ENCODE data around the gene STAC3.

The STAC3 gene

DNA sequence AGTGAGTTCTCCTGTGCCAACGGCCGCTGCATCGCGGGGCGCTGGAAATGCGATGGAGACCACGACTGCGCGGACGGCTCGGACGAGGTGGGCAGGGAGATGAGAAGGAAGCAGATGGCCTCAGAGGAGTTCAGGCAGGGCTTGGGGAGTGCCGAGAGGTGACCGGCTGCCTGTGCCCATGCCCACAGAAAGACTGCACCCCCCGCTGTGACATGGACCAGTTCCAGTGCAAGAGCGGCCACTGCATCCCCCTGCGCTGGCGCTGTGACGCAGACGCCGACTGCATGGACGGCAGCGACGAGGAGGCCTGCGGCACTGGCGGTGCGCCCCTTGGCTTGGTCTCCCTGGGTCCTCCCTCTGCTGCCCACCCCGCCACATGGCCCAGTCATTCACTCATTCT, 47.8 kb downstream of the STAC3 start:
- TF ChIP-seq, protein P1, sequence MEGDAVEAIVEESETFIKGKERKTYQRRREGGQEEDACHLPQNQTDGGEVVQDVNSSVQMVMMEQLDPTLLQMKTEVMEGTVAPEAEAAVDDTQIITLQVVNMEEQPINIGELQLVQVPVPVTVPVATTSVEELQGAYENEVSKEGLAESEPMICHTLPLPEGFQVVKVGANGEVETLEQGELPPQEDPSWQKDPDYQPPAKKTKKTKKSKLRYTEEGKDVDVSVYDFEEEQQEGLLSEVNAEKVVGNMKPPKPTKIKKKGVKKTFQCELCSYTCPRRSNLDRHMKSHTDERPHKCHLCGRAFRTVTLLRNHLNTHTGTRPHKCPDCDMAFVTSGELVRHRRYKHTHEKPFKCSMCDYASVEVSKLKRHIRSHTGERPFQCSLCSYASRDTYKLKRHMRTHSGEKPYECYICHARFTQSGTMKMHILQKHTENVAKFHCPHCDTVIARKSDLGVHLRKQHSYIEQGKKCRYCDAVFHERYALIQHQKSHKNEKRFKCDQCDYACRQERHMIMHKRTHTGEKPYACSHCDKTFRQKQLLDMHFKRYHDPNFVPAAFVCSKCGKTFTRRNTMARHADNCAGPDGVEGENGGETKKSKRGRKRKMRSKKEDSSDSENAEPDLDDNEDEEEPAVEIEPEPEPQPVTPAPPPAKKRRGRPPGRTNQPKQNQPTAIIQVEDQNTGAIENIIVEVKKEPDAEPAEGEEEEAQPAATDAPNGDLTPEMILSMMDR (IDR thresholded peaks at IDR 0.05; ENCODE audit: control insufficient read depth, extremely low read depth, insufficient read depth): no peak
- no peak for DNase-seq (ENCODE audit: low read depth)
- H3K4me3 ChIP-seq (ENCODE audit: low read depth, low read length): no peak overlapping the region

DNA sequence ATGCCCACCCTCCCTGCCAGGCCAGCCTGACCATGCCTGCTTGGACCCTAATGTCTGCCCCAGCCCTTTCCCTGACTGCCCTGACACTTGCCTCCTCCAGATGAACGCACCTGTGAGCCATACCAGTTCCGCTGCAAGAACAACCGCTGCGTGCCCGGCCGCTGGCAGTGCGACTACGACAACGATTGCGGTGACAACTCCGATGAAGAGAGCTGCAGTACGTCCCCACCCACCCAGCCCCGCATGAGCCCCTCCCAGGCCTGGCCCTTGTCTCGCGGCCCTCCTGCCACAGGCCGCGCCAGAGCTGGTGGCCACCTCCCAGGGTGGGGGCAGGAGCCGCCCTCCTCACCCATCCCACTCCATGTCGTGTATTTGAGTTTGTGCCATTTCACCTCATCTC, 48.7 kb downstream of the STAC3 start:
- no peak for DNase-seq (ENCODE audit: low read depth)
- TF ChIP-seq, protein P1 (IDR thresholded peaks at IDR 0.05; ENCODE audit: control insufficient read depth, extremely low read depth, insufficient read depth): no peak
- no peak overlapping the region for H3K4me3 ChIP-seq (ENCODE audit: low read depth, low read length)

GRCh38 chr12:57201631-57202030, 49.4 kb downstream of the STAC3 start:
- no peak overlapping the region for H3K4me3 ChIP-seq (ENCODE audit: low read depth, low read length)
- TF ChIP-seq, protein P1 (IDR thresholded peaks at IDR 0.05; ENCODE audit: control insufficient read depth, extremely low read depth, insufficient read depth): no peak
- no peak for DNase-seq (ENCODE audit: low read depth)

DNA sequence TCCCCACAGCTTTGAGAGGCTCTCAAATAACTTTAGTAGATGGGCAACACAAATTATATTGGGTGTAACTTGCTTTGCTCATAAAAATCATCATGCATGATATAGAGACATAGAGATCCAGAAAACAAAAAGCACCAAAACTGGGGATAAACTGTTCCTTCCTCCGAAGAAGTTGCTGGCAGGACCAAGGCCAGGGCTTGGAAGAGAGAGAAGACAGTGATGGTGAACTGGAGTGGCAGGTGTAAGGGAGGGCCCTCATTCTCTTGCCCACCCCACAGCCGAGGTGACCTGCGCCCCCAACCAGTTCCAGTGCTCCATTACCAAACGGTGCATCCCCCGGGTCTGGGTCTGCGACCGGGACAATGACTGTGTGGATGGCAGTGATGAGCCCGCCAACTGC, 49.8 kb downstream of the STAC3 start:
- no peak for DNase-seq (ENCODE audit: low read depth)
- TF ChIP-seq, protein P1 (IDR thresholded peaks at IDR 0.05; ENCODE audit: control insufficient read depth, extremely low read depth, insufficient read depth): no peak
- no peak overlapping the region for H3K4me3 ChIP-seq (ENCODE audit: low read depth, low read length)

GRCh38 chr12:57200497-57200896, 50.5 kb downstream of the STAC3 start:
- DNase-seq (ENCODE audit: low read depth): no peak
- H3K4me3 ChIP-seq (ENCODE audit: low read depth, low read length): no peak overlapping the region
- TF ChIP-seq, protein P1 (IDR thresholded peaks at IDR 0.05; ENCODE audit: control insufficient read depth, extremely low read depth, insufficient read depth): no peak

DNA sequence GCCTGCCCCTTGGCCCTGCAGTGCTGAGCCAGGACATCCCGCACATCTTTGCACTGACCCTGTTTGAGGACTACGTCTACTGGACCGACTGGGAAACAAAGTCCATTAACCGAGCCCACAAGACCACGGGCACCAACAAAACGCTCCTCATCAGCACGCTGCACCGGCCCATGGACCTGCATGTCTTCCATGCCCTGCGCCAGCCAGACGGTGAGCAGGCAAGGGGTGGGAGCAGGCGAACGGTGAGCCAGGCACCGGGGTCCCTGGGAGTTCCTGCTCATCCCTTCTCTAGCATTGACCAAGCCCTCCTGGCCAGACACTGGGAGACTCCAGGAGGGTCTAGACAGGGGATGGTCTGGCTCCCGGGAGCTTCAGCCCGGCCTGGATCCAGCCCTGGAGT, 51.8 kb downstream of the STAC3 start:
- TF ChIP-seq, protein P1 (IDR thresholded peaks at IDR 0.05; ENCODE audit: control insufficient read depth, extremely low read depth, insufficient read depth): no peak
- H3K4me3 ChIP-seq (ENCODE audit: low read depth, low read length): no peak overlapping the region
- DNase-seq (ENCODE audit: low read depth): no peak

DNA sequence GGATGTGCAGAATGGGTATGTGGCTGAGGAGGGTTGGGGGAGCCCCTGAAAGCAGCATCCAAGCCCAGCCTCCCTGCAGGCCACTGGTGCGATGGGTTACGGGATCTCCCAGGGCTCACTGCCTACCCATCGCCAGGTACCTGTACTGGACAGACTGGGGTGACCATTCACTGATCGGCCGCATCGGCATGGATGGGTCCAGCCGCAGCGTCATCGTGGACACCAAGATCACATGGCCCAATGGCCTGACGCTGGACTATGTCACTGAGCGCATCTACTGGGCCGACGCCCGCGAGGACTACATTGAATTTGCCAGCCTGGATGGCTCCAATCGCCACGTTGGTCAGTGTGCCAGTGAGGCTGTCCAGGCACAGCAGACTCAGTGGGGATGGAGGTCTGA, 52.7 kb downstream of the STAC3 start:
- no peak overlapping the region for H3K4me3 ChIP-seq (ENCODE audit: low read depth, low read length)
- TF ChIP-seq, protein P1 (IDR thresholded peaks at IDR 0.05; ENCODE audit: control insufficient read depth, extremely low read depth, insufficient read depth): no peak
- DNase-seq (ENCODE audit: low read depth): no peak
